Epithelial cell of esophagus (primary cell): Measurements from ENCODE around the gene UBE3D.

Experiments
- DNase-seq: peaks from one replicate; pipeline ENCODE4 v3.0.0; 2010; ENCODE audit warnings: low read depth
- H3K4me3 ChIP-seq: 2 replicates; pipeline ENCODE4 v1.5.1; 2011; ENCODE audit warnings: mild to moderate bottlenecking, low read length, control low read depth
- TF ChIP-seq, protein P1 (sequence below): IDR thresholded peaks from 2 replicates; pipeline ENCODE4 v1.5.1; 2011; ENCODE audit warnings: low read depth, mild to moderate bottlenecking, low read length, control low read depth, inconsistent platforms; ENCODE audit not compliant: insufficient read depth; ENCODE audit errors: missing control alignments

UBE3D gene

DNA sequence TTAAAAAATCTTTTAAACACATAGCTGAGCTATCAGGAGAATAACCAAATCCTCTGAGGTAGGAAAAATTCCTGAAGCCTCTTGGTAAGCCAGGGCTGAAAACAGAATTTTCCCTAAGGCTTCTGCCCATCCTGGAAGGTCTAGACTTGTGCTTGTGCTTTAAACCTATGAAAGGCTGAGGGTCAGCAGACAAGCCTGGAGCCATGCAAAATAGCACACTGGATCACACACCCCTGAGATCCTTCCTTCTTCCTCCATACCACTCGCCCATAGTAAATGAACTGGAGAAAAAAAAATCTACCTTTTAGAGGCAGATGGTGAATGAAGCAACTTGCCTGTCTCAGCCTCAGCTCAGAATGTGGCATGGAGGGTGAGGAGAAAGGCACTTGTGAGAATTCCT lies 144.4 kb downstream of the UBE3D start:
- no peak overlapping the region for H3K4me3 ChIP-seq
- no peak for DNase-seq
- TF ChIP-seq, protein P1, sequence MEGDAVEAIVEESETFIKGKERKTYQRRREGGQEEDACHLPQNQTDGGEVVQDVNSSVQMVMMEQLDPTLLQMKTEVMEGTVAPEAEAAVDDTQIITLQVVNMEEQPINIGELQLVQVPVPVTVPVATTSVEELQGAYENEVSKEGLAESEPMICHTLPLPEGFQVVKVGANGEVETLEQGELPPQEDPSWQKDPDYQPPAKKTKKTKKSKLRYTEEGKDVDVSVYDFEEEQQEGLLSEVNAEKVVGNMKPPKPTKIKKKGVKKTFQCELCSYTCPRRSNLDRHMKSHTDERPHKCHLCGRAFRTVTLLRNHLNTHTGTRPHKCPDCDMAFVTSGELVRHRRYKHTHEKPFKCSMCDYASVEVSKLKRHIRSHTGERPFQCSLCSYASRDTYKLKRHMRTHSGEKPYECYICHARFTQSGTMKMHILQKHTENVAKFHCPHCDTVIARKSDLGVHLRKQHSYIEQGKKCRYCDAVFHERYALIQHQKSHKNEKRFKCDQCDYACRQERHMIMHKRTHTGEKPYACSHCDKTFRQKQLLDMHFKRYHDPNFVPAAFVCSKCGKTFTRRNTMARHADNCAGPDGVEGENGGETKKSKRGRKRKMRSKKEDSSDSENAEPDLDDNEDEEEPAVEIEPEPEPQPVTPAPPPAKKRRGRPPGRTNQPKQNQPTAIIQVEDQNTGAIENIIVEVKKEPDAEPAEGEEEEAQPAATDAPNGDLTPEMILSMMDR, result no peak

DNA sequence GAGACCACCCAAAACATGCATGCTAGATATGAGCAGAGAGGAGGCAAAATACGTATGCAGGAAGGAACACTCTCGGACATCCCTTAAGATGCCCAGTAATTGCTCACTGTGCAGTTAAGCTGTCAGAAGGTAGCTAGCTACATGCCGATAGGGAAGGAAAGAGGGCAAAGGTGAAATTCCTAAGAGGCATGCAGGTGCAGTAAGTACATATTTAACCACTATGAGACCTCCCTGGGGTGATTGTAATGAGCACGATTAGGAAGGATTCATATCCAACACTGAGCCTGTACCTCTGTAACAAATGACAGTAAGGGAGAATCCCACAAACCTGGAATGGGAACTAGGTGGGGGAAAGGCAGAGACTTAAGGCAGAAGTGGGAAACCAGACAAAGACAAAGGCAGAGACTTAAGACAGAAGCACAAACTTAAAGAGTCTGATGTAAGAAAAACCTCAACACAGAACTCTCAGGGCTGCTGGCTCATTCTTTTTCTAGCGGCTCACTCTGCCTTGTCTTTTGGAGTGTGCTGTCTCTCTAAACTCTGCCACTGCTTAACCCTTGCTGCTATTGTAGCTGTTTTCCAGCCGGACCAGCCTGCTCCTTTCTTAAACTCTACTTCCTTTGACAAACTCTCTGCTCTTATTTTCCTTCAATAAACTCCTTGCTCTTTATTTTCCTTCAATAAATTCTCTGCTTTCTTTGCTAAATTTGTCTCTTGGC lies 148.1 kb downstream of the UBE3D start:
- DNase-seq, result peak; percentile 1

DNA sequence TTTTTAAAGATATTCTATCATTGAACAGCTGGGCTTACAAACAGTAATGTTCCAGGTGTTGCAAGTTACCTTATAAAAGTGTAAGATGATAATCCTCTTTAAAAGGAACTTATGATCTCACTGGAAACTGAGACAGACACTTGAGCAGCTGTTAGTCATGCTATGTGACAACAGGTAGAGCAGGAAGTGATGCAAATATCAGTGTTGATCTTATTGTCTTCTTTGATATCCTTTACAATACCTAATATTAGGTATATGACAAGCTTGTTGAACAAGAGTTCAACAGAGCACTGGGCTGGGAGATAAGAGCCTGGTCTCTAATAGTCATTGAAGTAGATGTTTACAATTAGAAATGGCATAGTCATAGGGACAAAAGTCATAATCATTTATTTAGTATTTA lies 150.0 kb downstream of the UBE3D start:
- H3K4me3 ChIP-seq, result no peak overlapping the region
- TF ChIP-seq, protein P1, result no peak
- peak; percentile 81 for DNase-seq

More for the DNA sequence above, 148.1 kb downstream of the UBE3D start:
- TF ChIP-seq, protein P1, result no peak
- no peak overlapping the region for H3K4me3 ChIP-seq

DNA sequence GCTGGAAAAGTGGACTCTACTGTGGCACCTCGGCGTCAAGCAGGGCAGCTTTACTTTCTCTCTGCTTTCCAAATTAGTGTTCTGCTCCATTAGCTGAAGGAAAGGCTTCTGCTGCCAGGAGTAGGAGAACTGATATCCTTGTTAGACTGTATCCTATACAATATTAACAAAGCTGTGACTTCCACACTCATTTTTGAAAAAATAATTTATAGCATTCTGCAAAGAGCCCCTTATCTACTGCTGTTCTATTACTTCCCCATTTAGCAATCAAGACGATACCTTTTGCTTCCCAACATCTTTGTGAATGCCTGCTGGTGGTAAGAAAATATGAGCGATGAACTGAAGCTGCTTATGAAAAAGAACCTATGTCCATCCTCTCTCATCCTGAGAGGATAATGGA lies 151.1 kb downstream of the UBE3D start:
- H3K4me3 ChIP-seq, result no peak overlapping the region
- TF ChIP-seq, protein P1, result no peak
- no peak for DNase-seq

DNA sequence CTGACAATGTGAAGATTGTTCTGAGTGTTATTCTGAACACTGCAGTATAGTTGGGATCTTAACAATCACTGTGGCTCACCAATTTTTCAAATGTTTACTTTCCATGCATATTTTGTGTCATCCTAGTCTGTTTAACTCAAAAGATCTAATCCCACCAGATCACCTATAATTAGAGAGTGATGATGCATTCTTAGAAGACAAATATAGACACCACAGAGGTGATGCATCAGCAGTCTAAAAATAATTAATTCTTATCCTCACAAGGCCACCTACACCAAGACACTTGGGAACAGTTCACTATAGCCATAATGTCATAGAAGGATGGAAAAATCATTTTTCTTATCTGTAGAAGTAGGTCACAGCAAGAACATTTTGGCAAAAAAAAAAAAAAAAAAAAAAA lies 154.8 kb downstream of the UBE3D start:
- H3K4me3 ChIP-seq, result no peak overlapping the region
- no peak for DNase-seq
- TF ChIP-seq, protein P1, result no peak

DNA sequence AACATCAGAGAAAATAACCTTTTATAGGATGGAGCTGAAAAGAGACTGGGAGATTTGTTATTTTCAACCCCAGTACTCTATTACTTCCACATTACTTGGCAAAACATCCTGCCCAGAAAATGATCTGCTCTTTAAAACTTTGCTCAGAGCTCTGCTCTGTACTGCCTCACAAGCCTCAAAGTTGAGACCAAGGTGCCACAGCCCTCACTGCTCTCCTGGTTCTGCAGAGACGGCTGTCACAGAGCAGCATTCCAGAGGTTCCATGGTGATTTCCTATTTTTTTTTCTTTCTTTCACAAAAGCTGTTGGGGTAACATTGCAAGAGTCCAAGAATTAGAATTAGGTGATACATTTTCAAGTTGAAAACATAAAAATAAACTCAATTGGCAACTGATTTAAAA lies 155.2 kb downstream of the UBE3D start:
- H3K4me3 ChIP-seq, result no peak overlapping the region
- DNase-seq, result no peak
- TF ChIP-seq, protein P1, result no peak

DNA sequence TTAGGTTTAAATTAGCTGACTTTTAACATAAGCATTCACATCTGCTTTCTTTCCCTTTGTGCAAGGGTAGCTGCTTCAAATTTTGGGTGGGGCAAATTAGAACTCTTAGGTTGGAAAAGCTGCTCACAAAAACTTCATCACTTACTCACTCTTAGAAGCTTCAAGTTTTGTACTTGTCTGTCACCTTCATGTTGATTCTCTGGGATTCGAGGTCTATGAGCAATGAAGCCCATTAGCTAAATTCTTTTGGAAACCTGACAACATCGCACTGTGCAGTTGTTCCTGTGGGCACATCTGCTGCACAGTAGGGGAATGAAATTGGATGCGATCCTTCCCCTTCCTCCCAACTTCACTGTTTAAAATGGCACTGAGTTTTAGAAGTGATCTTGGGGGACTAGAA lies 156.1 kb downstream of the UBE3D start:
- H3K4me3 ChIP-seq, result no peak overlapping the region
- TF ChIP-seq, protein P1, result no peak
- no peak for DNase-seq
